Measurements from ENCODE around the gene FUS.
"Not testable (repeated sequence)": the region's sequence is repeated elsewhere in the genome, so short reads cannot be mapped to it uniquely, and the experiment has no call there.

The FUS gene

GRCh38 chr16:31187808-31188189, 7.9 kb downstream of the FUS start:
- peak; percentile 56 for DNase-seq

DNA sequence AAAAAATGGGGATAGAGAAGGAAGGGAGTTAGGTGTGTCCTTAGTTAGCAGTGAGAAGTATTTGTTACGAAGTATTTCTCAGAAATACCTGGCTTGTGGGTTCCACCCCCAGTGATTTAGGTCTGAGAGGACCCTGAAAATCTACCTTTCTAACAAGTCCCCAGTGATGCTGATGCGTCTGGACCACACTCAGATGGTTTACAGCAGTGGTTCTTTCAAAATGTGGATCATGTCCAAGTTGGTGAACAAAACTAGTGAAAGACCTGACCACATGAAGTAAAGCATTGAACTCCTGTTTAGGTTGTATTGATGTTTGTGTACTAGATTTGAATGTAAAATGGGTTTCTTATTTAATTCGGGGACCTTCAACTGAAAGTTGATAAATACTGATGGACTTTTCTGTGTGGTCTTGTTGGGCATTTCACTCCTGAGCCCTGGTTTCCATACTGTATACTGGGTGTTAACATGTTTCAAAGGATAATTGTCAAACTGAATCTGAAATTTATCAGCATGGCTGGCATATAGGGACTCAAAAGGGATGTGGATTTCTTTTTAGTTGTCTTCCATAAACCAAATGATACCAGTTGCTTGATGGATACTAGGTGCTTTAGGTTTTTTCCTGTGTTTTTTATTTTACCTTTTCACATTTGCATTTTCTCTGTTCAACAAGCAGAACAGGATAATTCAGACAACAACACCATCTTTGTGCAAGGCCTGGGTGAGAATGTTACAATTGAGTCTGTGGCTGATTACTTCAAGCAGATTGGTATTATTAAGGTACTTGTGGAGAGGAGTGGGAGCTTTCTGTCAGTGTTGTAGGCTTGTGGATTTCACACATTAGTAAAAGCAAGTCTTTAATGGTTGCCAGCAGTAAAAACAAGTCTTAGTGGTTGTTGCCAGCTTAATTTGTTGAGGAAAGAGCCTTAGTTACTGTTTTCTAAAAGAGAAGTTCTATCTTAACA, 8.8 kb downstream of the FUS start:
- DNase-seq, result no peak

DNA sequence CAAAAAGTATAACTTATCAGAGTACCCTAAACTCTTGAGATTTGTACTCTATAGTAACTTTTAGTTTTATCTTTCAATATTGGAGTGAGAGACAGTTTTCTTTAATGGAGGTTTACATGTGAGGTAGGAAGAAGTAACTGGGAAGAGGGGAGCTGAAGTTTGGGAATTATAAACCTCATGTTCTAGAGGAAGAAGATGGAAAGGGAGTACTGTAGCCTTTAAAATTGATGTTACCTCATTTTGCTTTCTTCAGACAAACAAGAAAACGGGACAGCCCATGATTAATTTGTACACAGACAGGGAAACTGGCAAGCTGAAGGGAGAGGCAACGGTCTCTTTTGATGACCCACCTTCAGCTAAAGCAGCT, 9.5 kb downstream of the FUS start:
- no peak for DNase-seq

DNA sequence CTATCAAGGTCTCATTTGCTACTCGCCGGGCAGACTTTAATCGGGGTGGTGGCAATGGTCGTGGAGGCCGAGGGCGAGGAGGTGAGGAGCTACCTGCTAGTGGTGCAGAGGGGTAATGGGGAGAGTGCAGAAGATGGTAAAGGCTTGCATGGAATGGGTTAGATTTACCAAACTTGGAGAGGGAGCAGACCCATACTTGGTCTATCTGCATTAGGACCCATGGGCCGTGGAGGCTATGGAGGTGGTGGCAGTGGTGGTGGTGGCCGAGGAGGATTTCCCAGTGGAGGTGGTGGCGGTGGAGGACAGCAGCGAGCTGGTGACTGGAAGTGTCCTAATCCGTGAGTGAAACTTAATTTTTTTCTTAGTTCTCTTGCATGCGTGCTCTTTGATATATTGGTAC, 10.1 kb downstream of the FUS start:
- no peak for DNase-seq

- no peak for DNase-seq
Observed at GRCh38 chr16:31190818-31191444, 11.0 kb downstream of the FUS start.

DNA sequence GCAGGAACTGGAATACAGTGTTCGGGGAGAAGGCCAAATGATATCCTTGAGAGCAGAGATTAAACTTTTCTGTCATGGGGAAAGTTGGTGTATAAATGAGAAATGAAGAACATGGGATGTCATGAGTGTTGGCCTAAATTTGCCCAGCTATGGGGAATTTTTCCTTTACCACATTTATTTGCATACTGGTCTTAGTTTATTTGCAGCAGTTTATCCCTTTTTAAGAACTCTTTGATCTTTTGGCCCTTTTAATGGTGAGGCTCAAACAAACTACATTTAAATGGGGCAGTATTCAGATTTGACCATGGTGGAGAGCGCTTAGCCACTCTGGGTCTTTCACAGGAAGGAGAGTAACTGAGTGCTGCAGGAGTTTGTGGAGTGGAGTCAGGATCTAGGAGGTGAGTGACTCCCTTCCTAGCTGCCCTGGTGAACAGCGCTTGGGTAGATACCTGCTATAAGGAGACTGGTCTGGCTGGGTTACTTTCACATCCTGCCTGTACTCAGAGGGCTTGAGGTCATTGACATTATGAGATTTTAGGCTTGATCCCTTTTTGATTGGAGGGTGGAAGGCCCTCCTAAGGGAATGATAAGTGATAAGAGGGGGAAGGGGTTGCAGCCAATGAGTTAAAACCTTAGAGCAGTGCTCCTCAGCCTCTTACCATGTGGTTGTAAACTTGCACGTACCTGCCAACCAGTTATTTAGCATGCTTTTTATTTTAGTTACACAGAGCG, 11.9 kb downstream of the FUS start:
- no peak for DNase-seq

DNA sequence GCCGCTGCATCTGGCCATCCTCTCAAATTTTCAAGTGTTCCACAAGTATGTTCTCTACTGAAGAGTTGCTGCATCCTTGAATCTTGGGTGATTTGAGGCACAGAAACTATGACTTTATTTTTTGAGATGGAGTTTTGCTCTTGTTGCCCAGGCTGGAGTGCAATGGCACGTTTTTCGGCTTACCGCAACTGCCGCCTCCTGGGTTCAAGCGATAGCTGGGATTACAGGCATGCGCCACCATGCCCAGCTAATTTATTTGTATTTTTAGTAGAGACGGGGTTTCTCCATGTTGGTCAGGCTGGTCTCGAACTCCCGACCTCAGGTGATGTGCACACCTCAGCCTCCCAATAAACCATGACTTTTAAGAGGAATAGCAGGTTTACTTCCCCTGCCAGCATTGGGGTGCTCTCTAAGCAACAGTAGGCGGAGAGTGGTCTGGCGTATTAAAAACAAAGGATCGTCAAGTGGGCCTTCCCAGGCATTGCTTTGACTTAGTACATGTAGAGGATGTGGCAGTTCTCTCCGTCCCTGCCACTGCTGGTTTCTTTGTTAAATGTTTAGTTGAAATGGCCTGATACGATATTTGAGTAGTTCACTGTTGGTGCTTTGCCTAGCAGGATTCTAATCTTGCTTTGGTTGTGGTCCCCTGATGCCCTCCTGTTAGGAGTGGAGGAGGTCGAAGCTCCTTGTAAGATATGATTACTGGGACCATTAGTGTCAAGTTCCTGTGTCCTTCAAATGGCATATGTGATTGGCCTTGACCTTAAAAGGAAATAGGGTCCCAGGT, 13.1 kb downstream of the FUS start:
- DNase-seq, result no peak

DNA sequence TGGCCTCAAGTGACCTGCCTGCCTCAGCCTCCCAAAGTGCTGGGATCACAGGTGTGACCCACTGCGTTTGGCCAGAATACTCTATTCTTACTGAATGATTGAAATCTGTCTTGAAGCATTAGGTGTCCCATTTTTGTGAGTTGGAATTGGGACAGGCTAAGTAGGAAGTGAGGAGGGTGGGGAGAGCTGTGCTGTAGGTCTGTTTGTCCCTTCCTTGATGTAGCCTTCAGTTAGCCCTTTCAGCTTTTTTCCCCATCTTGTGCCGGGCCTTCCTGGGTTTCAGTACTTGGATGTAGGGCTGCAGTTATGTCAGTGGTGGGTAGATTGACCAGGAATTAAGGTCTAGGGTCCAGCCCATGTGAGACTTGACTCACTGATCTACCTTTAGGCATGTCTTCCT, 13.9 kb downstream of the FUS start:
- no peak for DNase-seq

DNA sequence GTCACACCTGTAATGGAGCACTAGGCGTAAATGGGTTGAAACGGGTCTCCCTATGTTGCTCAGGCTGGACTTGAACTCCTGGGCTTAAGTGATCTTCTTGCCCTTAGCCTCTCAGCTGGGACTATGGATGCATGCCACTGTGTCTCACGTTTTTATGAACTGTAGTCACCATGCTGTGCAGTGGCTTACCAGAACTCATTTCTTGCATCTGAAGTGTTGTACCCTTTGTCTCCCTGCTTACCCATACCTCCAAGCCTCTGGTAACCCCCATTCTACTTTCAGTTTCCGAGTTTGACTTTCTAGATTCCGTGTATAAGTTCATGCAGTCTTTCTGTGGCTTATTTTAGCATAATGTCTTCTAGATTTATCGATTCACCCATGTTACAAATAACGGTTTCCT, 15.0 kb downstream of the FUS start:
- DNase-seq, result no peak

GRCh38 chr16:31195861-31196260, 15.9 kb downstream of the FUS start:
- not testable (repeated sequence) for DNase-seq

GRCh38 chr16:31196324-31197088, 16.6 kb downstream of the FUS start:
- no peak for DNase-seq

DNA sequence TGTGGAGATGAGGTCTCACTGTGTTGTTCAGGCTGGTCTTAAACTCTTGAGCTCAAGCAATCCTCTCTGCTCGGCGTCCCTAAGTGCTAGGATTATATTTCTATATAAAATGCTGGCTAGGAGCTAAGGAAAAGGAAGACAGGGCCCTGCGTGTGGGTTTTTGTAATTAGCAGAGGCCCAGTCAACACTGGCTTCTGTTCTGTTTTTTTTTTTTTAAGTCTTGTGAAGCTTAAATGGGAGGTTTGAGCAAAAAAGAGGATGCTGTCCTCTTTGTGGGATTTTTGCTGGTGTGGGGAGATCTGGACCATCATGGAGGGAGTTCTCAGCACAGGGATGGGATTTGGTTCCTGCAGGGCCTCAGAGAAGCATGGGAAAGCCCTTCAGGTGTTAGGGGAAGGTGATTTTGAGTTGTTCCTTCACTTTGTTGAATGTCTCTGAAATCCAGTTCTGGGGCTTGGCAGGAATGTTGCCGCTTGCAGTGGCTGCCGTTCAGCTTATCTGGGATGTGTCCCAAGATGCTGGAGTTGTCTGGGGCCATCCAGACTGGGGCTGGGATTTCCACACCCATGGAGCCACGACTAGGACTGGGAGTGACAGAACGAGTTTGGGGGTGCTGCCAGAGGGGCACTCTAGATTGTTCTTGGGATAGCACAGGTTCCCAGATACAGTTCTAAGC, 18.4 kb downstream of the FUS start:
- no peak for DNase-seq

DNA sequence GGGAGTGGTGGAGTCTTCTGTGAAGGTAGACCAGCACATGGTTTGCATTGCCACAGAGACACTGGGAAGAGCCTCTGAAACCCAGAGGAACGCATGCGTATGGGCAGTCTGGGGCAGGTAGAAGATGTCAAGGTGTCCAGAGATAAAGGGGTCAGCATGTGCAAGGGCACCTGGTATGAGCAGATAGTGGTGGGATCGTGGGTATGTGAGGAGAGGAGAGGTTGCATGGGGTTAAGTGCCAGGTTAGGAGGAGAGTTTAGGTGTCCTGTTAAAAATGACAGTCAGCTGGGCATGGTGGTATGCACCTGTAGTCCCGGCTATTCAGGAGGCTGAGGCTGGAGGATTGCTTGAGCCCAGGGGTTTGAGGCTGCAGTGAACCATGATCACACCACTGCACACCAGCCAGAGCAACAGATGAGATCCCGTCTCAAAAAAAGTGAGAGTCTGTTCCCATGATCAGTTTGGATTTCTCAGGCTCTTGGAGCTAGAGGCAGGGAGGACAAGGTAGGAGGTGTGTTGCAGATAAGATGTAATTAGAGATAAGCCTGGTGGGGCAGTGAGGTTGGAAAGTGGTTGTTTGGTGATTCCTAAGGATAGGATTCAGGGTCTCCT, 19.6 kb downstream of the FUS start:
- no peak for DNase-seq

- not testable (repeated sequence) for DNase-seq
Observed at GRCh38 chr16:31200111-31200510, 20.2 kb downstream of the FUS start.

DNA sequence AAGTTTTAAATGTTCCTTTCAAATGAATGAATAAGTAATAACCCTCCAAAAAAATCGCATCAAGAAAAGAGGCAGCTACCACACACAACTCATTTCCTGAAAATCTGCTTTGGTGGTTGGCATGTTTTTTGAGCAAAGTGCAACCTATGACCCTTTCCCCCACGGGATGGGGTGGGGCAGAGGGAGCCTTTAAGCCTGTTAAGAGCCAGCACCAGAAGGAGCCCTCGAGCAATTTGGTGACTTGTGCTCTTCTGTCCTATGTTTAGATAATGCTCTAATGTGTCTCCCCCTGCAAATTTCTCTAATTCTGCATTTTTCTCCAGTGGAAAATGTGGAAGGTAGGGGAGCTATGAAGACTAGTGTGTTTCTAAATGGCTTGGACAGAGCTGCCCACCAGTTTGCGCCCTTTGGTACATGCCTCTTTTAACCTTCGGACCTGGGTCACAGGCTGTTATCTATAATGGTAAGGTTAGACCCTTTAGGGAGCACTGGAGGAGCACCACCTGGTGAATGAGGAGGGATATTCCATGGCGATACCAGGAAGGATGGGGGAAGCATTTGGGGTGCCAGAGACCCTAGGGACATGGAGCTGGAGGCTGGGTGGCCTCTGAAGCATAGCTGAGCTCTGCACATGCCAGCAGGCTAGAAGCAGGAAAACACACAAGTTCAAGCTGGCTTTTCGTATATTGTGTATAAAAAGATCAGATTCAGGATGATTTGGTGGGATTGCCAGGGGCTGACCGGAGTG, 21.1 kb downstream of the FUS start:
- DNase-seq, result no peak

DNA sequence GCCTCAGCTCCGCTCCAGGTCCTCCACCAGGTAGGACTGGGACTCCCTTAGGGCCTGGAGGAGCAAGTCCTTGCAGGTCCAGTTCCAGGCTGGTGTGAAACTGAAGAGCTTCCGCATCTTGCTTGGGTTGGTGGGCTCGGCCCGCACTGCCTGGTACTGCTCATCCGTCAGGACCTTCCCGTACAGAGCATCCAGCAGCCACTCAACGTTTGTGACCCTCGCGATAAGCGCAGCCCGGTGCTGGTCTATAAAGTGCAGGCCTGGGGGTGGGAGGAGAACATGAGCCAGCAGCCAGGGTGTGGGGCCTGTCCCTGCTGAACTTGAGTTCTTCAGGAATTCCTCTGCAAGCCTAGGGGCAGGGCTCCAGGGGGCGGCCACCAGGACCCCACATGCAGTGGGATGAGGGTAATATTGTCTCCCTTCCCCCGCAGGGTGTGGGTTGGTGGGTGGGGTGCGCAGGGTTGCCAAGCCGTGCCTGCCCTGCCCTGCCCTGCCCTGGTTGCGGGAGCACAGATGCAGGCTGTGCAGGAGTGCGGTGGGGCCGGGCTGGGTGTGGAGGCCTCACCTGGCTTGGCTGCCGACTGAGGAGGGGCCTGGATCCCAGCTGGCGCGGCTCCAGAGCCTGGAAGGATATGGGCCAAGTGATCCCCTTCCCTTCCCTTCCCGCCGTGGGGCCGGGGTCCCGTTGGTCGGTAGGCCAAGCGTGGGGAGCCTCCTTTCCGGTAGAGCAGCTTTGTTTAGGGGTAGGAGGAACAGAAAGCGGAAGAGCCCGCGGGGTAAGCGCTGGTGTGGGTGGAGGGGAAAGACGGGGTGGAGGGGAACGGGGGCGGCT, 21.9 kb downstream of the FUS start:
- DNase-seq, result no peak

- no peak for DNase-seq
Observed at GRCh38 chr16:31202414-31203375, 22.8 kb downstream of the FUS start, which contains the start of gene PYCARD. Gene PYCARD (minus strand): TSS chr16:31202760. CDS start chr16:31202690, 70 bp downstream.

Data from activated CD8-positive, alpha-beta memory T cell treated with anti-CD3 and anti-CD28 coated beads, Interleukin-2, amount 50 U/mL, for 48 hours (primary cell).